Measurements from ENCODE around the gene KHDC1.

DNA sequence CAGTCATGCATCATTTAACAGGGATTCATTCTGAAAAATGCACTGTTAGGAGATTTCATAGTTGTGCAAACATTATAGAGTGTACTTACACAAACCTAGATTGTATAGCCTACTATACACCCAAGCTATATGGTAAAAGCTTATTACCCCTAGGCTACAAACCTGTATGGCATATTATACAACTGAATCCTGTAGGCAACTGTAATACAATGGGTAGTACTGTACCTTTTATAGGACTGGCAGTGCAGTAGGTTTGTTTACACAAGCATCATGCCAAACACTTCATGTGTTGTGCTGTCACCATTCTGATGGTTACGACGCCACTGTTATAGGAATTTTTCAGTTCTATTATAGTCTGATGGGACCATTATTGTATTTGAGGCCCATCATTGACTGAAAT lies 39.3 kb upstream of the KHDC1 start:
- TF ChIP-seq BHLHE40 (IDR thresholded peaks at IDR 0.05; ENCODE audit: low read depth, low read length) (no peak), POLR2A (IDR thresholded peaks at IDR 0.05; ENCODE audit: low read depth, low read length) (no peak), SMC3 (IDR thresholded peaks at IDR 0.05; ENCODE audit: low read depth, low read length) (no peak), MAZ (IDR thresholded peaks at IDR 0.05; ENCODE audit: borderline replicate concordance, low read depth, low read length) (no peak)
- TF ChIP-seq, protein P1, sequence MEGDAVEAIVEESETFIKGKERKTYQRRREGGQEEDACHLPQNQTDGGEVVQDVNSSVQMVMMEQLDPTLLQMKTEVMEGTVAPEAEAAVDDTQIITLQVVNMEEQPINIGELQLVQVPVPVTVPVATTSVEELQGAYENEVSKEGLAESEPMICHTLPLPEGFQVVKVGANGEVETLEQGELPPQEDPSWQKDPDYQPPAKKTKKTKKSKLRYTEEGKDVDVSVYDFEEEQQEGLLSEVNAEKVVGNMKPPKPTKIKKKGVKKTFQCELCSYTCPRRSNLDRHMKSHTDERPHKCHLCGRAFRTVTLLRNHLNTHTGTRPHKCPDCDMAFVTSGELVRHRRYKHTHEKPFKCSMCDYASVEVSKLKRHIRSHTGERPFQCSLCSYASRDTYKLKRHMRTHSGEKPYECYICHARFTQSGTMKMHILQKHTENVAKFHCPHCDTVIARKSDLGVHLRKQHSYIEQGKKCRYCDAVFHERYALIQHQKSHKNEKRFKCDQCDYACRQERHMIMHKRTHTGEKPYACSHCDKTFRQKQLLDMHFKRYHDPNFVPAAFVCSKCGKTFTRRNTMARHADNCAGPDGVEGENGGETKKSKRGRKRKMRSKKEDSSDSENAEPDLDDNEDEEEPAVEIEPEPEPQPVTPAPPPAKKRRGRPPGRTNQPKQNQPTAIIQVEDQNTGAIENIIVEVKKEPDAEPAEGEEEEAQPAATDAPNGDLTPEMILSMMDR (conservative IDR thresholded peaks at IDR 0.05; ENCODE audit: low read depth, low read length), result no peak
- TF ChIP-seq, protein P2, sequence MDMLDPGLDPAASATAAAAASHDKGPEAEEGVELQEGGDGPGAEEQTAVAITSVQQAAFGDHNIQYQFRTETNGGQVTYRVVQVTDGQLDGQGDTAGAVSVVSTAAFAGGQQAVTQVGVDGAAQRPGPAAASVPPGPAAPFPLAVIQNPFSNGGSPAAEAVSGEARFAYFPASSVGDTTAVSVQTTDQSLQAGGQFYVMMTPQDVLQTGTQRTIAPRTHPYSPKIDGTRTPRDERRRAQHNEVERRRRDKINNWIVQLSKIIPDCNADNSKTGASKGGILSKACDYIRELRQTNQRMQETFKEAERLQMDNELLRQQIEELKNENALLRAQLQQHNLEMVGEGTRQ (IDR thresholded peaks at IDR 0.05; ENCODE audit: low read depth, low read length), result no peak
